C4-2B (cell line): Measurements from ENCODE around the gene DEDD2.

Experiments used
- H3K27ac ChIP-seq: fragments of 450-650 bp; 2 replicates; pipeline ENCODE4 v1.5.1; 2017
- ZFX ChIP-seq: fragments of 450-650 bp; IDR thresholded peaks from 2 replicates; pipeline ENCODE4 v1.6.1; 2017
- TF ChIP-seq, protein P1 (sequence below): fragments of 450-650 bp; conservative IDR thresholded peaks from 2 replicates; pipeline ENCODE4 v1.5.1; 2017; ENCODE audit warnings: mild to moderate bottlenecking

The DEDD2 gene

DNA sequence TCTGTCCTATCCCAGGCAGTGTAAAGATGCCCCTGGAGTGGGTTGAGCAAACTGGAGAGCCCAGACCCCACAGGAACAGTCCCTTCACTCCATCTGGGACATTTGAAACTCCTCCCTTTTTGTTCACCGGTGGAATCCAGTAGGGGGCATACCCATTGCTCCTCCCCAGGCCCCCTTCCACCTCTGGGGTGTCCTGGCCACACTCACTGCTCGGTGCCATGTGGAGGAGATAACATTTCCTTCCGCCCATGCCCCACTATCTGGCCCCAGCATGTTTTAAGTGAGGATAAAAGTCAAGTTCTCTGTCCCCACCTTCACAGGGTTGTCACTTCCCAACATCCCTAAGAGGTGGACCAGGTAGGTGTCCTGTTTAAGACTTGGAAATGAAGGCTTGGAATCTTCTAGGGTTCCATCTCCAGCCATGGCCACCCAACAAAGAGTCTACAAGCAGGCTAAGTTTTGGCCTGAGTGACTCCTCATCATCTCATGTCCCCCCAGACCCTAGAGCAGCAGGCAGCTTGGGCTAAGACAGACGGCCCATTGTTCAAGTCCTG is 11.9 kb upstream of the DEDD2 start:
- no peak for TF ChIP-seq ZFX
- TF ChIP-seq, protein P1, sequence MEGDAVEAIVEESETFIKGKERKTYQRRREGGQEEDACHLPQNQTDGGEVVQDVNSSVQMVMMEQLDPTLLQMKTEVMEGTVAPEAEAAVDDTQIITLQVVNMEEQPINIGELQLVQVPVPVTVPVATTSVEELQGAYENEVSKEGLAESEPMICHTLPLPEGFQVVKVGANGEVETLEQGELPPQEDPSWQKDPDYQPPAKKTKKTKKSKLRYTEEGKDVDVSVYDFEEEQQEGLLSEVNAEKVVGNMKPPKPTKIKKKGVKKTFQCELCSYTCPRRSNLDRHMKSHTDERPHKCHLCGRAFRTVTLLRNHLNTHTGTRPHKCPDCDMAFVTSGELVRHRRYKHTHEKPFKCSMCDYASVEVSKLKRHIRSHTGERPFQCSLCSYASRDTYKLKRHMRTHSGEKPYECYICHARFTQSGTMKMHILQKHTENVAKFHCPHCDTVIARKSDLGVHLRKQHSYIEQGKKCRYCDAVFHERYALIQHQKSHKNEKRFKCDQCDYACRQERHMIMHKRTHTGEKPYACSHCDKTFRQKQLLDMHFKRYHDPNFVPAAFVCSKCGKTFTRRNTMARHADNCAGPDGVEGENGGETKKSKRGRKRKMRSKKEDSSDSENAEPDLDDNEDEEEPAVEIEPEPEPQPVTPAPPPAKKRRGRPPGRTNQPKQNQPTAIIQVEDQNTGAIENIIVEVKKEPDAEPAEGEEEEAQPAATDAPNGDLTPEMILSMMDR: no peak
- H3K27ac ChIP-seq: no peak overlapping the region

DNA sequence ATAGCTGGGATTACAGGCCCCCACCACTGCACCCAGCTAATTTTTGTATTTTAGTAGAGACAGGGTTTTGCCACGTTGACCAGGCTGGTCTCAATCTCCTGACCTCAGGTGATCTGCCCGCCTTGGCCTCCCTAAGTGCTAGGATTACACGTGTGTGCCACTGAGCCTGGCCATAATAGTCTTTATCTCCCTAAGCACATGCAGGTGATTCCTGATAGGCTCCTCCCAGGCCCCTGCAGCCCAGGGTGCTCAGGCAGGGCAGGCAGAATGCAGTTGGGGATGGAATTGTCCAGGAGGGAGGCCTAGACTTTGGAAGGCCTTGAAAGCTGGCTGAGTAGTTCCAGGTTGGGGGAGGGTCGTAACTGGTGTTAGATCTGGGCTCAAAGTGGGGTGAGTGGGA is 11.2 kb upstream of the DEDD2 start:
- H3K27ac ChIP-seq: no peak overlapping the region
- TF ChIP-seq, protein P1: no peak
- no peak for TF ChIP-seq ZFX

GRCh38 chr19:42226886-42227285 is 9.4 kb upstream of the DEDD2 start:
- no peak overlapping the region for H3K27ac ChIP-seq
- no peak for TF ChIP-seq ZFX
- TF ChIP-seq, protein P1: no peak

DNA sequence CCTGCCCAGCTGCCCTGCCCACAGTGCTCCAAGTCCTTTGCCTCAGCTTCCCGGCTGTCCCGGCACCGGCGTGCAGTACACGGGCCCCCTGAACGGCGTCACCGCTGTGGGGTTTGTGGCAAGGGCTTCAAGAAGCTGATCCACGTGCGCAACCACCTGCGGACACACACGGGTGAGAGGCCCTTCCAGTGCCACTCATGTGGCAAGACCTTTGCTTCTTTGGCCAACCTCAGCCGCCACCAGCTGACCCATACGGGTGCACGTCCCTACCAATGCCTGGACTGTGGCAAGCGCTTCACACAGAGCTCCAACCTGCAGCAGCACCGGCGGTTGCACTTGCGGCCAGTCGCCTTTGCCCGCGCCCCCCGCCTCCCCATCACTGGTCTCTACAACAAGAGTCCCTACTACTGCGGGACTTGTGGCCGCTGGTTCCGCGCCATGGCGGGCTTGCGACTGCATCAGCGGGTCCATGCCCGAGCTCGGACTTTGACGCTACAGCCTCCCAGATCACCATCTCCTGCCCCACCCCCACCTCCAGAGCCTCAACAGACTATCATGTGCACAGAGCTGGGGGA is 8.3 kb upstream of the DEDD2 start:
- H3K27ac ChIP-seq: no peak overlapping the region
- TF ChIP-seq ZFX: no peak
- TF ChIP-seq, protein P1: no peak

DNA sequence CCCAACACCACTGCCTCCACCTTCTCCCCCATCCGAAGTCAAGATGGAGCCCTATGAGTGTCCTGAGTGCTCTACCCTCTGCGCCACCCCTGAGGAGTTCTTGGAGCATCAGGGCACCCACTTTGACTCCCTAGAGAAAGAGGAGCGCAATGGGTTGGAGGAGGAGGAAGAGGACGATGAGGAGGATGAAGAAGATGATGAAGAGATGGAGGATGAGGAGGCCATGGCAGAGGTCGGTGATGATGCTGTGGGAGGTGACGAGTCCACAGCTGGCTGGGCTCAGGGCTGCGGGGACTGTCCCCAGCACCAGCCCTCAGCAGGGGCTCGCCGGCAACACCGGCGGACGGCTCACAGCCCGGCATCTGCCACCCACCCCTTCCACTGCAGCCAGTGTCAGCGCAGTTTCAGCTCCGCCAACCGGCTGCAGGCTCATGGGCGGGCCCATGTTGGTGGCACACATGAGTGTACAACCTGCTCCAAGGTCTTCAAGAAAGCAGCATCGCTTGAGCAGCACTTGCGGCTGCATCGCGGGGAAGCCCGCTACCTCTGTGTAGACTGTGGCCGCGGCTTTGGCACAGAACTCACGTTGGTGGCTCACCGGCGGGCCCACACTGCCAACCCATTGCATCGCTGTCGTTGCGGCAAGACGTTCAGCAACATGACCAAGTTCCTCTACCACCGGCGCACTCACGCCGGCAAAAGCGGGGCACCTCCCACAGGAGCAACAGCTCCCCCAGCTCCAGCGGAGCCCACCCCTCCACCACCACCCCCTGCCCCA is 7.7 kb upstream of the DEDD2 start:
- TF ChIP-seq, protein P1: no peak

DNA sequence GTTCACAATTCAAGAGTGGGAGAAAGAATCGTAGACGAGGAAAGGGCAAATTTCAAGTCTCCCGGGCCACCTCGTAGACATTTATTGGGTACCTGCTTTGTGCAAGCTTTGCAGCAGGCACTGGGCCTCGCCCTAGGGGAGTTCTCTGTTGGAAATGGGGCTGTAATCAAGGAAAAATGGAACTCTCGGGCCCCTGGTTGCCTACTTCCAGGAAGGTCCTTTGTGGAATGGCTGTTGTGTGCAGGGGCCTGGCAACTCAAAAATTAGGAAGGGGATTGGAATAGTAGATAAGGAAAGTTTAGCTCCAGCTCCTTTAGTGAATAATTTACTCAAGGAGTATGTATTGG is 3.2 kb upstream of the DEDD2 start:
- H3K27ac ChIP-seq: peak overlapping the region; percentile 90
- no peak for TF ChIP-seq ZFX
- TF ChIP-seq, protein P1: no peak

More for the DNA sequence above, 7.7 kb upstream of the DEDD2 start:
- no peak overlapping the region for H3K27ac ChIP-seq
